Trophoblast cell (in vitro differentiated cells and primary cell): ENCODE measurements around the gene HIVEP1.

Experiments used
- DNase-seq, 2 donors: peaks; one replicate each; pipeline ENCODE4 v3.0.0-alpha.2; 2016
- H2AFZ ChIP-seq: 2 replicates; pipeline ENCODE4 v1.6.1; 2013; ENCODE audit warnings: low read length, moderate library complexity, mild to moderate bottlenecking; ENCODE audit not compliant: insufficient read depth, poor library complexity
- H2AK5ac ChIP-seq: 2 replicates; pipeline ENCODE4 v1.6.1; 2013; ENCODE audit warnings: mild to moderate bottlenecking, low read length
- H2BK120ac ChIP-seq: 2 replicates; pipeline ENCODE4 v1.6.1; 2013; ENCODE audit warnings: low read length, mild to moderate bottlenecking, moderate library complexity; ENCODE audit not compliant: insufficient read depth, poor library complexity
- H2BK12ac ChIP-seq: 2 replicates; pipeline ENCODE4 v1.6.1; 2013; ENCODE audit warnings: mild to moderate bottlenecking, low read length, moderate library complexity
- H2BK5ac ChIP-seq: 2 replicates; pipeline ENCODE4 v1.6.1; 2013; ENCODE audit warnings: low read length, low read depth, moderate library complexity, mild to moderate bottlenecking; ENCODE audit not compliant: poor library complexity
- H3K14ac ChIP-seq: 2 replicates; pipeline ENCODE4 v1.6.1; 2013; ENCODE audit warnings: mild to moderate bottlenecking, low read length
- H3K18ac ChIP-seq: 2 replicates; pipeline ENCODE4 v1.6.1; 2013; ENCODE audit warnings: mild to moderate bottlenecking, low read length
- H3K23ac ChIP-seq: 2 replicates; pipeline ENCODE4 v1.6.1; 2013; ENCODE audit warnings: low read length
- H3K27ac ChIP-seq: 2 replicates; pipeline ENCODE4 v1.5.1; 2013; ENCODE audit warnings: low read depth, mild to moderate bottlenecking, inconsistent platforms, low read length, moderate library complexity
- H3K27me3 ChIP-seq: 2 replicates; pipeline ENCODE4 v1.6.1; 2013; ENCODE audit warnings: inconsistent platforms, mild to moderate bottlenecking, low read length, moderate library complexity; ENCODE audit not compliant: insufficient read depth
- H3K36me3 ChIP-seq, 2 experiments: 1 replicate in 1 of 2; 2 replicates in 1 of 2; pipeline ENCODE4 v1.6.1; 2013; ENCODE audit warnings: low read length in 2 of 2, mild to moderate bottlenecking in 2 of 2, moderate library complexity in 1 of 2; ENCODE audit not compliant: insufficient read depth in 2 of 2, control insufficient read depth in 1 of 2
- H3K4ac ChIP-seq: 2 replicates; pipeline ENCODE4 v1.6.1; 2013; ENCODE audit warnings: low read depth, mild to moderate bottlenecking, low read length, moderate library complexity
- H3K4me1 ChIP-seq, 2 experiments: 1 replicate in 1 of 2; 2 replicates in 1 of 2; pipeline ENCODE4 v1.6.1; 2013; ENCODE audit warnings: low read length in 2 of 2, mild to moderate bottlenecking in 2 of 2, moderate library complexity in 1 of 2; ENCODE audit not compliant: insufficient read depth in 2 of 2, control insufficient read depth in 1 of 2
- H3K4me2 ChIP-seq: 2 replicates; pipeline ENCODE4 v1.6.1; 2013; ENCODE audit warnings: inconsistent platforms, mild to moderate bottlenecking, low read length, moderate library complexity
- H3K4me3 ChIP-seq: 2 replicates; pipeline ENCODE4 v1.5.1; 2013; ENCODE audit warnings: mild to moderate bottlenecking, low read depth, low read length, inconsistent platforms
- H3K79me1 ChIP-seq: one replicate; pipeline ENCODE4 v1.6.1; 2013; ENCODE audit warnings: low read length
- H3K79me2 ChIP-seq: 2 replicates; pipeline ENCODE4 v1.6.1; 2013; ENCODE audit warnings: low read length, mild to moderate bottlenecking; ENCODE audit not compliant: control insufficient read depth, insufficient read depth, poor library complexity
- H3K9ac ChIP-seq: 2 replicates; pipeline ENCODE4 v1.6.1; 2013; ENCODE audit warnings: mild to moderate bottlenecking, low read length
- H3K9me3 ChIP-seq: 2 replicates; pipeline ENCODE4 v1.6.1; 2013; ENCODE audit warnings: low read depth, mild to moderate bottlenecking, control low read depth, inconsistent platforms, low read length; ENCODE audit not compliant: insufficient read depth
- H4K12ac ChIP-seq: 2 replicates; pipeline ENCODE4 v1.6.1; 2013; ENCODE audit warnings: low read depth, mild to moderate bottlenecking, low read length, moderate library complexity
- H4K8ac ChIP-seq: 2 replicates; pipeline ENCODE4 v1.6.1; 2013; ENCODE audit warnings: low read depth, mild to moderate bottlenecking, low read length, moderate library complexity
- H4K91ac ChIP-seq: one replicate; pipeline ENCODE4 v1.6.1; 2013; ENCODE audit warnings: low read depth, mild to moderate bottlenecking, low read length, moderate library complexity
- WGBS: extraction: QIAGEN DNeasy Blood & Tissue Kit; methylation state at CpG from one replicate; pipeline ENCODE4 v1.1.7; 2013; ENCODE audit warnings: missing lambda C conversion rate; ENCODE audit not compliant: insufficient read length, insufficient coverage; ENCODE audit errors: extremely low coverage; 5-methylcytosine and 5-hydroxymethylcytosine counted together

The HIVEP1 gene

GRCh38 chr6:12071064-12071615, 59.0 kb downstream of the HIVEP1 start:
- Histone ChIP-seq H2AK5ac (no peak overlapping the region), H3K9me3 (no peaks in the 10 kb centered on the region), H3K4me1 (no peaks in the 10 kb centered on the region), H3K4me2 (no peak overlapping the region), H3K4me3 (no peak overlapping the region), H2AFZ (no peak overlapping the region), H3K9ac (no peak overlapping the region), H4K91ac (no peak overlapping the region), H3K79me2 (no peaks in the 10 kb centered on the region), H2BK120ac (no peak overlapping the region), H2BK5ac (no peak overlapping the region), H3K23ac (no peak overlapping the region), H2BK12ac (no peak overlapping the region), H3K27me3 (no peaks in the 10 kb centered on the region), H3K27ac (no peak overlapping the region), H3K79me1 (no peaks in the 10 kb centered on the region), H4K12ac (peak overlapping the region; percentile 22), H3K4ac (no peak overlapping the region), H3K18ac (no peak overlapping the region), H3K36me3 (no peaks in the 10 kb centered on the region), H4K8ac (no peak overlapping the region), H3K14ac (no peak overlapping the region)
- DNase-seq: no peak
- no CpG with 5 or more reads among the region's 2 CpGs for WGBS

DNA sequence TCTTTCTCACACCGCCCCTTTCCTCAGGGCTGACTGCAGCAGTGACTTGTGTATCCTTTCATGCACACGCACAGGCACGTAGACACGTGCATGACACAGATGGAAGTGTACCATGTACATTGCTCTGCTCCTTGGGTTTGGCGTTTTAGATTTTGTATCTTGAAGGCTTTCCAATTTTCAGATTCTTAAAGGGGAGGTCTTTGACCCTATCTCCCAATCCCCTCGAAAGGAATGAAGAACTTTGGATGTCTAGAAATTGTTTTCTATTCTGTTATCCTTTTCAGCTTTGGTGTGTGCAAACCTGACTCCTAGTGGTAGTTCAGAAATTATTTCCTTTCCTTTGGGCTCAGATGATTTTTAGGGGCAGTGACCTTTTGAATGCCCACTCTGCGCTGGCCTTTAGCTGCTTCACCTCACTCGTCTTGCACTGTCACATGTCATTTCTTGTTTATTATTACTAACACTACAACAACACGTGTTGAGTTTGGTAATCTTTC, 63.0 kb downstream of the HIVEP1 start:
- H4K12ac ChIP-seq: no peak overlapping the region
- H3K36me3 ChIP-seq: peaks cover 0 to 2% of the 10 kb centered on the region in 2 experiments
- H2BK120ac ChIP-seq: no peak overlapping the region
- H3K27me3 ChIP-seq: no peaks in the 10 kb centered on the region
- H3K9ac ChIP-seq: no peak overlapping the region
- no peak overlapping the region for H3K4me2 ChIP-seq
- no peaks in the 10 kb centered on the region for H3K79me2 ChIP-seq
- H2BK12ac ChIP-seq: no peak overlapping the region
- H3K9me3 ChIP-seq: peaks cover 1% of the 10 kb centered on the region
- H2AFZ ChIP-seq: no peak overlapping the region
- H4K8ac ChIP-seq: no peak overlapping the region
- H3K4me1 ChIP-seq: no peaks in the 10 kb centered on the region
- H3K14ac ChIP-seq: no peak overlapping the region
- DNase-seq: peak in 1 of 2 donors; percentile 23
- no peak overlapping the region for H3K23ac ChIP-seq
- no peak overlapping the region for H4K91ac ChIP-seq
- no peak overlapping the region for H3K4ac ChIP-seq
- H3K18ac ChIP-seq: no peak overlapping the region
- H3K79me1 ChIP-seq: no peaks in the 10 kb centered on the region
- WGBS: no CpG with 5 or more reads among the region's 9 CpGs
- no peak overlapping the region for H2AK5ac ChIP-seq
- H3K4me3 ChIP-seq: no peak overlapping the region
- H2BK5ac ChIP-seq: no peak overlapping the region
- H3K27ac ChIP-seq: no peak overlapping the region

GRCh38 chr6:12077021-12077710, 65.1 kb downstream of the HIVEP1 start:
- Histone ChIP-seq H3K23ac (no peak overlapping the region), H4K8ac (no peak overlapping the region), H2AK5ac (no peak overlapping the region), H2BK12ac (no peak overlapping the region), H2AFZ (no peak overlapping the region), H2BK5ac (no peak overlapping the region), H3K27ac (no peak overlapping the region), H3K36me3 (peaks cover 0 to 2% of the 10 kb centered on the region in 2 experiments), H4K12ac (no peak overlapping the region), H3K9ac (no peak overlapping the region), H3K14ac (no peak overlapping the region), H3K79me2 (no peaks in the 10 kb centered on the region), H4K91ac (no peak overlapping the region), H3K4me1 (no peaks in the 10 kb centered on the region), H3K4me2 (no peak overlapping the region), H2BK120ac (no peak overlapping the region), H3K4me3 (no peak overlapping the region), H3K18ac (no peak overlapping the region), H3K9me3 (peaks cover 1% of the 10 kb centered on the region), H3K4ac (no peak overlapping the region), H3K79me1 (no peaks in the 10 kb centered on the region), H3K27me3 (no peaks in the 10 kb centered on the region)
- no CpG with 5 or more reads among the region's 9 CpGs for WGBS
- DNase-seq: no peak

GRCh38 chr6:12078014-12078413, 65.9 kb downstream of the HIVEP1 start:
- H3K4me3 ChIP-seq: no peak overlapping the region
- no peaks in the 10 kb centered on the region for H3K79me1 ChIP-seq
- no peak overlapping the region for H2AFZ ChIP-seq
- H3K27me3 ChIP-seq: no peaks in the 10 kb centered on the region
- H3K14ac ChIP-seq: no peak overlapping the region
- peaks cover 0 to 2% of the 10 kb centered on the region in 2 experiments for H3K36me3 ChIP-seq
- no CpG with 5 or more reads among the region's 5 CpGs for WGBS
- no peaks in the 10 kb centered on the region for H3K4me1 ChIP-seq
- no peak overlapping the region for H4K8ac ChIP-seq
- H2BK120ac ChIP-seq: no peak overlapping the region
- H3K27ac ChIP-seq: no peak overlapping the region
- H3K18ac ChIP-seq: no peak overlapping the region
- DNase-seq: no peak
- H3K79me2 ChIP-seq: no peaks in the 10 kb centered on the region
- no peak overlapping the region for H3K9ac ChIP-seq
- H2BK5ac ChIP-seq: no peak overlapping the region
- no peak overlapping the region for H3K4ac ChIP-seq
- no peak overlapping the region for H4K91ac ChIP-seq
- H3K23ac ChIP-seq: no peak overlapping the region
- no peak overlapping the region for H3K4me2 ChIP-seq
- no peak overlapping the region for H2AK5ac ChIP-seq
- H2BK12ac ChIP-seq: no peak overlapping the region
- H3K9me3 ChIP-seq: peaks cover 1% of the 10 kb centered on the region
- no peak overlapping the region for H4K12ac ChIP-seq
